CD4-positive, alpha-beta memory T cell (primary cell): ENCODE measurements around the gene NOS2. TPM values are rescaled to one million over a fixed set of nuclear protein-coding genes. Genes with fewer than 3 reads are reported as not detected.

Experiments
- CTCF ChIA-PET: fragments of 350-600 bp; sonication (Branson Sonifier 250); formaldehyde crosslinking; loops from one replicate; lab custom pipeline; 2021; ENCODE audit warnings: inconsistent platforms; ENCODE audit not compliant: partially characterized antibody; lab: Charles Lee
- POLR2A ChIA-PET: fragments of 350-600 bp; sonication (Branson Sonifier 250); formaldehyde crosslinking; loops from one replicate; lab custom pipeline; 2021; ENCODE audit not compliant: partially characterized antibody; lab: Charles Lee
- DNase-seq, 5 donors: peaks; one replicate each; pipeline versions ENCODE4 v3.0.0 to v3.0.0-alpha.2; 2020 to 2022; ENCODE audit warnings: mixed read lengths in 1 of 5
- H3K27ac ChIP-seq: one replicate; pipeline ENCODE4 v1.7.0; 2013; ENCODE audit warnings: low read depth, low read length
- H3K27me3 ChIP-seq: 2 replicates; pipeline ENCODE4 v1.7.0; 2013; ENCODE audit warnings: mild to moderate bottlenecking, low read length, moderate library complexity; ENCODE audit not compliant: insufficient read depth
- H3K36me3 ChIP-seq: 2 replicates; pipeline ENCODE4 v1.7.0; 2013; ENCODE audit warnings: mild to moderate bottlenecking, low read length, moderate library complexity; ENCODE audit not compliant: insufficient read depth
- H3K4me1 ChIP-seq: 2 replicates; pipeline ENCODE4 v1.7.0; 2013; ENCODE audit warnings: mild to moderate bottlenecking, low read length, moderate library complexity; ENCODE audit not compliant: insufficient read depth
- H3K4me3 ChIP-seq, 2 donors: one replicate each; pipeline ENCODE4 v1.7.0; 2013; ENCODE audit warnings: low read length in 2 of 2, mild to moderate bottlenecking in 1 of 2
- H3K9me3 ChIP-seq, 2 donors: one replicate each; pipeline ENCODE4 v1.7.0; 2013; ENCODE audit warnings: low read length in 2 of 2, control low read depth in 1 of 2; ENCODE audit not compliant: control insufficient read depth in 1 of 2
- H3K27ac Mint-ChIP-seq, 7 donors: one replicate each; pipeline ENCODE4 v1.8.0; 2020 to 2021; ENCODE audit warnings: mixed read lengths in 7 of 7, mild to moderate bottlenecking in 6 of 7, inconsistent platforms in 3 of 7, moderate library complexity in 3 of 7
- H3K27me3 Mint-ChIP-seq, 2 donors: one replicate each; pipeline ENCODE4 v1.8.0; 2020 to 2021; ENCODE audit warnings: mixed read lengths in 2 of 2
- H3K36me3 Mint-ChIP-seq, 2 donors: one replicate each; pipeline ENCODE4 v1.8.0; 2020 to 2021; ENCODE audit warnings: mixed read lengths in 2 of 2, inconsistent platforms in 1 of 2, mild to moderate bottlenecking in 1 of 2
- H3K4me1 Mint-ChIP-seq, 4 donors: one replicate each; pipeline ENCODE4 v1.8.0; 2020 to 2021; ENCODE audit warnings: mixed read lengths in 4 of 4, mild to moderate bottlenecking in 1 of 4
- H3K4me3 Mint-ChIP-seq, 8 donors: one replicate each; pipeline ENCODE4 v1.8.0; 2020 to 2021; ENCODE audit warnings: mixed read lengths in 8 of 8, mild to moderate bottlenecking in 7 of 8, moderate library complexity in 6 of 8, inconsistent platforms in 3 of 8
- H3K9me3 Mint-ChIP-seq, 8 donors: one replicate each; pipeline ENCODE4 v1.8.0; 2020 to 2021; ENCODE audit warnings: mixed read lengths in 8 of 8, mild to moderate bottlenecking in 5 of 8, inconsistent platforms in 3 of 8, moderate library complexity in 1 of 8
- intact Hi-C: fragments of 100-400 bp; cut with micrococcal nuclease; formaldehyde crosslinking; loops from one replicate; pipeline ENCODE4 v1.15.1; 2023
- polyA plus RNA-seq, 2 donors: library from polyadenylated mRNA; unstranded; fragments of 300-500 nt; fragmentation: Illumina TruSeq; gene quantifications; one replicate each; pipeline ENCODE4 v1.2.3, GENCODE V29; 2021
- total RNA-seq, 2 experiments: library from RNA; stranded (reverse); gene quantifications; one replicate each; pipeline ENCODE4 v1.2.3, GENCODE V29; 2021

Gene NOS2
- total and polyA plus RNA-seq, 4 experiments from 2014 or later, result 0.09 to 0.14 (median 0.11) TPM; not detected in 1

- DNase-seq, result no peak
- Histone ChIP-seq H3K4me3 (no peak overlapping the region), H3K9me3 (no peaks in the 10 kb centered on the region), H3K27me3 (no peaks in the 10 kb centered on the region), H3K4me1 (no peaks in the 10 kb centered on the region), H3K27ac (no peak overlapping the region), H3K36me3 (no peaks in the 10 kb centered on the region)
- Mint-ChIP-seq H3K4me3 (no peak overlapping the region), H3K4me1 (no peaks in the 10 kb centered on the region), H3K27me3 (peaks cover 3 to 4% of the 10 kb centered on the region in 2 donors), H3K27ac (no peak overlapping the region), H3K9me3 (no peaks in the 10 kb centered on the region), H3K36me3 (no peaks in the 10 kb centered on the region)
- ChIA-PET POLR2A (no interaction called here), CTCF (no interaction called here)
- intact Hi-C loops, result no loop called here
These were observed 78.5 kb downstream of the NOS2 start for GRCh38 chr17:27721797-27722196.

Other genes with a start within 250 kb of the NOS2 start
- gene LGALS9, start 169.3 kb downstream of the NOS2 start, total RNA-seq, result 10 to 100 TPM; 19.9 to 24.6 TPM
- gene LGALS9, start 169.3 kb downstream of the NOS2 start, polyA plus RNA-seq, result 10 to 100 TPM; 24.1 to 33.2 TPM
- 10 to 100 TPM; 16.6 to 18.8 TPM for gene LYRM9, start 92.8 kb upstream of the NOS2 start, total RNA-seq
- 10 to 100 TPM; 10.2 to 19.2 TPM for gene LYRM9, start 92.8 kb upstream of the NOS2 start, polyA plus RNA-seq
- 10 to 100 TPM; 13.8 to 14.0 TPM for gene NLK, start 242.1 kb upstream of the NOS2 start, total RNA-seq
- 1 to 10 TPM; 1.2 to 1.8 TPM for gene NLK, start 242.1 kb upstream of the NOS2 start, polyA plus RNA-seq